WTC11 (cell line): ENCODE results near the gene VDR. TPM values are rescaled to one million over a fixed set of nuclear protein-coding genes. Genes with fewer than 3 reads are reported as not detected.

Experiments
- ATAC-seq: fragments of 200-7000 bp; cut with Tn5 transposase; 2 replicates; pipeline ENCODE4 v1.10.0; 2021; ENCODE audit warnings: mild to moderate bottlenecking, moderate library complexity
- CTCF ChIA-PET: fragments of 300-600 bp; sonication (Branson Sonifier 250); formaldehyde crosslinking; loops from one replicate; lab custom pipeline; 2021; ENCODE audit warnings: antibody characterized with exemption; lab: Charles Lee
- POLR2A ChIA-PET: fragments of 350-600 bp; sonication (Branson Sonifier 250); formaldehyde crosslinking; loops from one replicate; lab custom pipeline; 2021; ENCODE audit warnings: antibody characterized with exemption; lab: Charles Lee
- DNase-seq: peaks from one replicate; pipeline ENCODE4 v3.0.0; 2021; ENCODE audit warnings: low spot score
- H3K27ac Mint-ChIP-seq: 2 replicates; pipeline ENCODE4 v1.8.0; 2021; ENCODE audit warnings: mixed read lengths
- H3K27me3 Mint-ChIP-seq: 2 replicates; pipeline ENCODE4 v1.8.0; 2021; ENCODE audit warnings: low read depth, mild to moderate bottlenecking, moderate library complexity, mixed read lengths
- H3K36me3 Mint-ChIP-seq: 2 replicates; pipeline ENCODE4 v1.8.0; 2021; ENCODE audit warnings: mixed read lengths
- H3K4me1 Mint-ChIP-seq: 2 replicates; pipeline ENCODE4 v1.8.0; 2022; ENCODE audit warnings: mixed read lengths
- H3K4me3 Mint-ChIP-seq: 2 replicates; pipeline ENCODE4 v1.8.0; 2021; ENCODE audit warnings: mild to moderate bottlenecking, moderate library complexity, mixed read lengths
- H3K9me3 Mint-ChIP-seq: 2 replicates; pipeline ENCODE4 v1.8.0; 2021; ENCODE audit warnings: mixed read lengths
- CREM ChIP-seq: sonication (generic); formaldehyde crosslinking; IDR thresholded peaks from 2 replicates; pipeline ENCODE4 v1.8.1; 2022; ENCODE audit warnings: mild to moderate bottlenecking, missing genetic modification reagents, moderate library complexity
- ETV6 ChIP-seq: sonication (generic); formaldehyde crosslinking; IDR thresholded peaks from 2 replicates; pipeline ENCODE4 v1.8.1; 2022; ENCODE audit warnings: mild to moderate bottlenecking, missing genetic modification reagents
- FOXJ3 ChIP-seq: sonication (generic); formaldehyde crosslinking; IDR thresholded peaks from 2 replicates; pipeline ENCODE4 v1.9.0; 2021; ENCODE audit warnings: missing genetic modification reagents, mild to moderate bottlenecking, borderline replicate concordance
- FOXP1 ChIP-seq: sonication (generic); formaldehyde crosslinking; IDR thresholded peaks from 2 replicates; pipeline ENCODE4 v1.8.0; 2022; ENCODE audit warnings: missing genetic modification reagents, mild to moderate bottlenecking, moderate library complexity, borderline replicate concordance
- HMGA2 ChIP-seq: fragments of 250-450 bp; sonication (Bioruptor Pico); IDR thresholded peaks from 2 replicates; pipeline ENCODE4 v1.4.0; 2021; ENCODE audit warnings: mild to moderate bottlenecking, moderate library complexity
- JUN ChIP-seq: sonication (generic); formaldehyde crosslinking; IDR thresholded peaks from 2 replicates; pipeline ENCODE4 v1.8.0; 2023; ENCODE audit warnings: mild to moderate bottlenecking, missing genetic modification reagents
- NR2C2 ChIP-seq: sonication (generic); formaldehyde crosslinking; IDR thresholded peaks from 2 replicates; pipeline ENCODE4 v1.8.0; 2022; ENCODE audit warnings: mild to moderate bottlenecking, missing genetic modification reagents
- TP53 ChIP-seq: sonication (generic); formaldehyde crosslinking; IDR thresholded peaks from 2 replicates; pipeline ENCODE4 v1.8.1; 2023; ENCODE audit warnings: mild to moderate bottlenecking, missing genetic modification reagents
- ZNF121 ChIP-seq: sonication (generic); formaldehyde crosslinking; IDR thresholded peaks from 2 replicates; pipeline ENCODE4 v1.8.0; 2023; ENCODE audit warnings: missing genetic modification reagents
- ZNF138 ChIP-seq: sonication (generic); formaldehyde crosslinking; conservative IDR thresholded peaks from 2 replicates; pipeline ENCODE4 v1.8.1; 2022; ENCODE audit warnings: mild to moderate bottlenecking, moderate library complexity, missing genetic modification reagents
- ZNF232 ChIP-seq: sonication (generic); formaldehyde crosslinking; IDR thresholded peaks from 2 replicates; pipeline ENCODE4 v1.8.0; 2022; ENCODE audit warnings: mild to moderate bottlenecking, missing genetic modification reagents
- ZNF317 ChIP-seq: sonication (generic); formaldehyde crosslinking; IDR thresholded peaks from 2 replicates; pipeline ENCODE4 v1.8.1; 2023; ENCODE audit warnings: low read depth, mild to moderate bottlenecking, moderate library complexity, missing genetic modification reagents, borderline replicate concordance
- ZNF396 ChIP-seq: fragments of 250-450 bp; sonication (Bioruptor Pico); IDR thresholded peaks from 2 replicates; pipeline ENCODE4 v1.8.0; 2021; ENCODE audit warnings: mild to moderate bottlenecking, moderate library complexity, borderline replicate concordance
- total RNA-seq: library from RNA; stranded (reverse); gene quantifications from 3 replicates; pipeline ENCODE4 v1.2.3, GENCODE V29; 2021
- TF ChIP-seq, protein P1 (sequence below): sonication (generic); formaldehyde crosslinking; IDR thresholded peaks from 2 replicates; pipeline ENCODE4 v1.8.0; 2022; ENCODE audit warnings: mild to moderate bottlenecking, missing genetic modification reagents
- TF ChIP-seq, protein P2 (sequence below): sonication (generic); formaldehyde crosslinking; IDR thresholded peaks from 2 replicates; pipeline ENCODE4 v1.8.0; 2023; ENCODE audit warnings: missing genetic modification reagents
- TF ChIP-seq, protein P3 (sequence below): sonication (generic); formaldehyde crosslinking; IDR thresholded peaks from 2 replicates; pipeline ENCODE4 v1.8.1; 2023; ENCODE audit warnings: mild to moderate bottlenecking, moderate library complexity, missing genetic modification reagents
- TF ChIP-seq, protein P4 (sequence below): fragments of 250-450 bp; sonication (Bioruptor Pico); IDR thresholded peaks from 2 replicates; pipeline ENCODE4 v2.1.2; 2022; ENCODE audit warnings: mild to moderate bottlenecking, moderate library complexity
- TF ChIP-seq, protein P5 (sequence below): fragments of 250-450 bp; sonication (Bioruptor Pico); IDR thresholded peaks from 2 replicates; pipeline ENCODE4 v1.9.0; 2021; ENCODE audit warnings: mild to moderate bottlenecking
- TF ChIP-seq, protein P6 (sequence below): sonication (generic); formaldehyde crosslinking; IDR thresholded peaks from 2 replicates; pipeline ENCODE4 v1.8.1; 2022; ENCODE audit warnings: mild to moderate bottlenecking, moderate library complexity, missing genetic modification reagents
- TF ChIP-seq, protein P7 (sequence below): sonication (generic); formaldehyde crosslinking; IDR thresholded peaks from 2 replicates; pipeline ENCODE4 v1.8.1; 2022; ENCODE audit warnings: mild to moderate bottlenecking, missing genetic modification reagents, moderate library complexity, borderline replicate concordance

The VDR gene
- total RNA-seq, 1 experiment from 2014 or later = 1.3 TPM

DNA sequence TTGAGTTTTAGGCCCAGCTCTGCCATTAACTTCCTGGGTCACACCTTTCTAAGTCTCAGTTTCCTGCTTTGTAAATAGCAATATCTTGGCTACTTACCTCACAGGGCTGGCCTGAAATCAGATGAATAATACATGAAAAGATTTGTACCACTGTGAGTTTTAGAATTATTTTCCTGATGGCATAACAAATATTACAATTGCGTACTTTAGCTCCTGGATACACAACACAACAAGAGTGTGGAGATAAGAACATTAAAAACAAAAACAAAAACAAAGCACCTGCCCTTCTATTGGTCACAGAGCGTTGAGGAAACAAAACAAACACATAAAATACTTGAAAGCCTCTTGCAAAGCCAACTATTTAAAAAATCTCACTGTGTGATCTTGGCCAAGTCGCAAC lies 80.2 kb downstream of the VDR start:
- H3K4me1 Mint-ChIP-seq = peaks cover 59% of the 10 kb centered on the region
- ATAC-seq = no peak
- H3K4me3 Mint-ChIP-seq = no peak overlapping the region
- H3K36me3 Mint-ChIP-seq = no peaks in the 10 kb centered on the region
- peaks cover 12% of the 10 kb centered on the region for H3K27me3 Mint-ChIP-seq
- ChIA-PET CTCF (interaction anchor here (0.5 to 7.2 kb wide), 4 partner anchors 13 to 56 kb away, joined by 3 to 111 read pairs (median 4); no protein-coding TSS in a partner anchor), POLR2A (no interaction called here)
- no peaks in the 10 kb centered on the region for H3K9me3 Mint-ChIP-seq
- DNase-seq = no peak
- H3K27ac Mint-ChIP-seq = 0 out of 2 replicates have a peak overlapping the region, but pooled peaks have one; percentile 17
- TF ChIP-seq, protein P1, sequence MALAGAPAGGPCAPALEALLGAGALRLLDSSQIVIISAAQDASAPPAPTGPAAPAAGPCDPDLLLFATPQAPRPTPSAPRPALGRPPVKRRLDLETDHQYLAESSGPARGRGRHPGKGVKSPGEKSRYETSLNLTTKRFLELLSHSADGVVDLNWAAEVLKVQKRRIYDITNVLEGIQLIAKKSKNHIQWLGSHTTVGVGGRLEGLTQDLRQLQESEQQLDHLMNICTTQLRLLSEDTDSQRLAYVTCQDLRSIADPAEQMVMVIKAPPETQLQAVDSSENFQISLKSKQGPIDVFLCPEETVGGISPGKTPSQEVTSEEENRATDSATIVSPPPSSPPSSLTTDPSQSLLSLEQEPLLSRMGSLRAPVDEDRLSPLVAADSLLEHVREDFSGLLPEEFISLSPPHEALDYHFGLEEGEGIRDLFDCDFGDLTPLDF (CRISPR knock-in tag) = no peak
- TF ChIP-seq, protein P2, sequence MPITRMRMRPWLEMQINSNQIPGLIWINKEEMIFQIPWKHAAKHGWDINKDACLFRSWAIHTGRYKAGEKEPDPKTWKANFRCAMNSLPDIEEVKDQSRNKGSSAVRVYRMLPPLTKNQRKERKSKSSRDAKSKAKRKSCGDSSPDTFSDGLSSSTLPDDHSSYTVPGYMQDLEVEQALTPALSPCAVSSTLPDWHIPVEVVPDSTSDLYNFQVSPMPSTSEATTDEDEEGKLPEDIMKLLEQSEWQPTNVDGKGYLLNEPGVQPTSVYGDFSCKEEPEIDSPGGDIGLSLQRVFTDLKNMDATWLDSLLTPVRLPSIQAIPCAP = no peak
- TF ChIP-seq, protein P3, sequence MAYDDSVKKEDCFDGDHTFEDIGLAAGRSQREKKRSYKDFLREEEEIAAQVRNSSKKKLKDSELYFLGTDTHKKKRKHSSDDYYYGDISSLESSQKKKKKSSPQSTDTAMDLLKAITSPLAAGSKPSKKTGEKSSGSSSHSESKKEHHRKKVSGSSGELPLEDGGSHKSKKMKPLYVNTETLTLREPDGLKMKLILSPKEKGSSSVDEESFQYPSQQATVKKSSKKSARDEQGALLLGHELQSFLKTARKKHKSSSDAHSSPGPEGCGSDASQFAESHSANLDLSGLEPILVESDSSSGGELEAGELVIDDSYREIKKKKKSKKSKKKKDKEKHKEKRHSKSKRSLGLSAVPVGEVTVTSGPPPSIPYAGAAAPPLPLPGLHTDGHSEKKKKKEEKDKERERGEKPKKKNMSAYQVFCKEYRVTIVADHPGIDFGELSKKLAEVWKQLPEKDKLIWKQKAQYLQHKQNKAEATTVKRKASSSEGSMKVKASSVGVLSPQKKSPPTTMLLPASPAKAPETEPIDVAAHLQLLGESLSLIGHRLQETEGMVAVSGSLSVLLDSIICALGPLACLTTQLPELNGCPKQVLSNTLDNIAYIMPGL (CRISPR knock-in tag) = no peak
- TF ChIP-seq NR2C2 (CRISPR knock-in tag) (no peak), ZNF396 (CRISPR knock-in tag) (no peak), ZNF317 (CRISPR knock-in tag) (no peak), ZNF232 (no peak), TP53 (CRISPR knock-in tag) (no peak), ETV6 (CRISPR knock-in tag) (no peak), ZNF138 (CRISPR knock-in tag) (no peak), CREM (CRISPR knock-in tag) (no peak), HMGA2 (CRISPR knock-in tag) (no peak), ZNF121 (CRISPR knock-in tag) (no peak), FOXP1 (CRISPR knock-in tag) (no peak), FOXJ3 (CRISPR knock-in tag) (no peak), JUN (CRISPR knock-in tag) (no peak)
- TF ChIP-seq, protein P4, sequence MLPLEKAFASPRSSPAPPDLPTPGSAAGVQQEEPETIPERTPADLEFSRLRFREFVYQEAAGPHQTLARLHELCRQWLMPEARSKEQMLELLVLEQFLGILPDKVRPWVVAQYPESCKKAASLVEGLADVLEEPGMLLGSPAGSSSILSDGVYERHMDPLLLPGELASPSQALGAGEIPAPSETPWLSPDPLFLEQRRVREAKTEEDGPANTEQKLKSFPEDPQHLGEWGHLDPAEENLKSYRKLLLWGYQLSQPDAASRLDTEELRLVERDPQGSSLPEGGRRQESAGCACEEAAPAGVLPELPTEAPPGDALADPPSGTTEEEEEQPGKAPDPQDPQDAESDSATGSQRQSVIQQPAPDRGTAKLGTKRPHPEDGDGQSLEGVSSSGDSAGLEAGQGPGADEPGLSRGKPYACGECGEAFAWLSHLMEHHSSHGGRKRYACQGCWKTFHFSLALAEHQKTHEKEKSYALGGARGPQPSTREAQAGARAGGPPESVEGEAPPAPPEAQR (CRISPR knock-in tag) = no peak
- TF ChIP-seq, protein P5, sequence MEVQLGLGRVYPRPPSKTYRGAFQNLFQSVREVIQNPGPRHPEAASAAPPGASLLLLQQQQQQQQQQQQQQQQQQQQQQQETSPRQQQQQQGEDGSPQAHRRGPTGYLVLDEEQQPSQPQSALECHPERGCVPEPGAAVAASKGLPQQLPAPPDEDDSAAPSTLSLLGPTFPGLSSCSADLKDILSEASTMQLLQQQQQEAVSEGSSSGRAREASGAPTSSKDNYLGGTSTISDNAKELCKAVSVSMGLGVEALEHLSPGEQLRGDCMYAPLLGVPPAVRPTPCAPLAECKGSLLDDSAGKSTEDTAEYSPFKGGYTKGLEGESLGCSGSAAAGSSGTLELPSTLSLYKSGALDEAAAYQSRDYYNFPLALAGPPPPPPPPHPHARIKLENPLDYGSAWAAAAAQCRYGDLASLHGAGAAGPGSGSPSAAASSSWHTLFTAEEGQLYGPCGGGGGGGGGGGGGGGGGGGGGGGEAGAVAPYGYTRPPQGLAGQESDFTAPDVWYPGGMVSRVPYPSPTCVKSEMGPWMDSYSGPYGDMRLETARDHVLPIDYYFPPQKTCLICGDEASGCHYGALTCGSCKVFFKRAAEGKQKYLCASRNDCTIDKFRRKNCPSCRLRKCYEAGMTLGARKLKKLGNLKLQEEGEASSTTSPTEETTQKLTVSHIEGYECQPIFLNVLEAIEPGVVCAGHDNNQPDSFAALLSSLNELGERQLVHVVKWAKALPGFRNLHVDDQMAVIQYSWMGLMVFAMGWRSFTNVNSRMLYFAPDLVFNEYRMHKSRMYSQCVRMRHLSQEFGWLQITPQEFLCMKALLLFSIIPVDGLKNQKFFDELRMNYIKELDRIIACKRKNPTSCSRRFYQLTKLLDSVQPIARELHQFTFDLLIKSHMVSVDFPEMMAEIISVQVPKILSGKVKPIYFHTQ (CRISPR knock-in tag) = no peak
- TF ChIP-seq, protein P6, sequence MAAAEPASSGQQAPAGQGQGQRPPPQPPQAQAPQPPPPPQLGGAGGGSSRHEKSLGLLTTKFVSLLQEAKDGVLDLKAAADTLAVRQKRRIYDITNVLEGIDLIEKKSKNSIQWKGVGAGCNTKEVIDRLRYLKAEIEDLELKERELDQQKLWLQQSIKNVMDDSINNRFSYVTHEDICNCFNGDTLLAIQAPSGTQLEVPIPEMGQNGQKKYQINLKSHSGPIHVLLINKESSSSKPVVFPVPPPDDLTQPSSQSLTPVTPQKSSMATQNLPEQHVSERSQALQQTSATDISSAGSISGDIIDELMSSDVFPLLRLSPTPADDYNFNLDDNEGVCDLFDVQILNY = no peak
- TF ChIP-seq, protein P7, sequence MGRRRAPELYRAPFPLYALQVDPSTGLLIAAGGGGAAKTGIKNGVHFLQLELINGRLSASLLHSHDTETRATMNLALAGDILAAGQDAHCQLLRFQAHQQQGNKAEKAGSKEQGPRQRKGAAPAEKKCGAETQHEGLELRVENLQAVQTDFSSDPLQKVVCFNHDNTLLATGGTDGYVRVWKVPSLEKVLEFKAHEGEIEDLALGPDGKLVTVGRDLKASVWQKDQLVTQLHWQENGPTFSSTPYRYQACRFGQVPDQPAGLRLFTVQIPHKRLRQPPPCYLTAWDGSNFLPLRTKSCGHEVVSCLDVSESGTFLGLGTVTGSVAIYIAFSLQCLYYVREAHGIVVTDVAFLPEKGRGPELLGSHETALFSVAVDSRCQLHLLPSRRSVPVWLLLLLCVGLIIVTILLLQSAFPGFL (CRISPR knock-in tag) = no peak
